Fibroblast of the conjunctiva (primary cell): ENCODE measurements around the gene RPL27A.
A peak's percentile ranks its signal among the peaks of the same experiment; 100 is the strongest.
"Not testable (repeated sequence)": the region's sequence is repeated elsewhere in the genome, so short reads cannot be mapped to it uniquely, and the experiment has no call there.

Source experiments
- DNase-seq: peaks from one replicate; pipeline ENCODE4 v3.0.0-alpha.2; 2010; ENCODE audit warnings: low read depth

The RPL27A gene

DNA sequence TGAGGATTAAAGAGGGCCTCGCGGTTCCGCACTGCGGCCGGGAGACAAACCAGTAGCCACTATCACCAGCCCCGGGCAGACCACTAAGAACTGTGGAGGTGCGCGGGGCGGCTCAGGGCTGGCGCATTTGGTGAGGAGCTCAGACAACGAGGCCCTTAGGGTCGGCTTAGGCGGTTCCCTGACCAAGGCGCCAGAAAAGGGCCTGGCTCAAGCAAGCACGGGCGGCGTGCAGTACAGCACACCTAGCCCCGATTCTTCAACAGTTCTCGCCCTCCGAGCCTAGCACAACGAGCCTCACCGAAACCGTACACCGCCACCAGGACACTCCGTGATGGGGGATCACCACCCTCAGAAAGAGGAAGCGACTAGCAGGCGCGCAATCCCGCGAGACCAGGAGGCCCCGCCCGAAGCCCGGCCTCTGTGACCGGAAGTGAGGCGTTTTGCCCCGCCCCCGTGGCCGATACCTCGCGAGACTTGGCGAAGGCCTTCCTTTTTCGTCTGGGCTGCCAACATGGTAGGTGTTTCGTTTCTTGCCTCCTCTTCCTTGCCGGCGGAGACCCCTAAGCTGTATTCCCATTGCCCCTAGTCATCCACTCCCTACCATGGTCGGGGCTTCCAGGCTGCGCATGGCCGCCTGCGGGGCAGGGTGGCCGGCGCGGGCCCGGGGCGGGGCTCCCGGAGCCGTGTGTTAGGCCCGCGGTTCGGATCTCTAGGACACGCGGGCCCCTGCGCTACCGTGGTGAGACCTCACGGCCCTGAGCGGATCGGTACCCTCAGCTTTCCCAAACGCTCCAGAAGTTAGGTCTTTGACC, at the start of gene RPL27A, which contains the start of gene TRIM66:
RPL27A (plus strand) TSS at position 490 of the 812 bp plus-strand sequence; CDS start at position 512, 22 bp downstream.
TRIM66 (minus strand) TSS at position 363 of the 812 bp plus-strand sequence. CDS start 10,391 bp downstream, outside the sequence.
- peak; percentile 93 for DNase-seq

DNA sequence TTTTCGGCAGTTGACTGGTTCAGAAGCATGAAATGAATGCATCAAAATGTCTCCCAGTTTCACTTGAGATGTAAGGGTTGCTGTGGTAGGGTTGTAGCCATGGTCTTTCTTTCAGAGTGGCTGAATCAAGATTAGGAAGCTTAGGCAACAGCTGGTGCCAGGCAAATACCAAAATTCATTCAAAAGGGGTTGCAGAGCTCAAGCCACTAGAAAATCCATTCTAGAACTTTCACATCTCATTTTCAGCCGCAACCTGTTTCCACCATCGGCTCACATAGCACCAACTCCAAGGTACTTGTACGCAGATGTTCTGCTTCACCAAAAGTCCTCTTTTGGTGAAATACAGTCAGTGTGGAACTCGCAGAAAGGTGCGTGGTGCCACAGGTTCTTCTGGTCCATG, 48.1 kb upstream of the RPL27A start:
- no peak for DNase-seq

DNA sequence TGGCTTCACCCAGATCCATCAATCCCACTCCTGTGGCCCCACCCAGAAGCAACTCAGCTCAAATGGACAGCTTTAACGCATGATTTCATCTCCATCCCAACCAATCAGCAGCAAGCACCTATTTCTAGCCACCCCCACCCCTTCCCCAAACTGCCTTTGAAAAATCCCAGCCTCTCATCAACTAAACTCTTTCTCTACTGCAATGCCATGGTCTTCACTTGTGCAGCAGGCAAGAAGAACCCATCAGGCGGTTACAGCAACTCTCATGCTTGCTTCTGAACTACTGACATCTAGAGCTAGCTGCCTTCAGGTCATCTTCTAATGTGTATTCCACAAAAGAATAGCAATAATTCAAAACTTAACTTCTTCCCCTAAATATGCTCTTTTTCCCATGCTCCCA, 46.5 kb upstream of the RPL27A start:
- DNase-seq: no peak

DNA sequence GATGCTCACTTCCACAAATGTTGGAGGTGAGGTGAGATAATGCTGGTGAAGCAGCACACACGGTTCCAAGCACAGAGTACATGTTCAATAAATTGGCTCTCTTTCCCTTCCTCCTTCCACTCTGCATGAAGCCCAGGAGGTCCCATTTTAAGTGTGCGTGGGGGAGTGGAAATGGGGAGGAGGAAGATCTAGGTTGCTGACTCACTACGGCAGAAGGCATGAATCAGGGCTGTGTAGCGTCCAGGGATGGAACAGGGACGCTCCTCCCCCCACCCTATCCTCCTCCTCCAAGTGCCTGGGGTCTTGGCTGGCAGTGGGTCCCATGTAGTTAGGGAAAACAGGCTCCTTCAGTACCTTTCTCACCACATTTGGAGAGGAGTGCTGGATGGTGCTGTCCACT, 44.3 kb upstream of the RPL27A start:
- DNase-seq: no peak

DNA sequence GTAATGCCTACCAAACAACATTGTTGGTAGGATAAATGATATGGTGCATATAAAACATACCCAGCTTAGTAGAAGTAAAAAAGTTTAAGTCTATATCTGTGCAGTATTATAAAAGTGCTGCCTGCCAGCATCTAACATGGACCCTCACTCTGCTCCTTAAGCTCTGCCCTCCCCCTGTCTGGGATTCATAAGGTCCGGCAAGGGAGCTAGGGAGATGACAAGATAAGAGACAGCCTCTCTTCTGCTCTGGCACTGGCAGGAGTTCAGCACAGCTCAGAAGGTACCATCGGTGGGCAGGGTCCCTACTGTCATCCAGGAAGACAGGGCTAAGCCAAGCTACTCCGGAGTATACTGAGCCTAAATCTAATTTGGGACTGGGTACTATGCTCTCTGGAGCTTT, 42.9 kb upstream of the RPL27A start:
- no peak for DNase-seq

DNA sequence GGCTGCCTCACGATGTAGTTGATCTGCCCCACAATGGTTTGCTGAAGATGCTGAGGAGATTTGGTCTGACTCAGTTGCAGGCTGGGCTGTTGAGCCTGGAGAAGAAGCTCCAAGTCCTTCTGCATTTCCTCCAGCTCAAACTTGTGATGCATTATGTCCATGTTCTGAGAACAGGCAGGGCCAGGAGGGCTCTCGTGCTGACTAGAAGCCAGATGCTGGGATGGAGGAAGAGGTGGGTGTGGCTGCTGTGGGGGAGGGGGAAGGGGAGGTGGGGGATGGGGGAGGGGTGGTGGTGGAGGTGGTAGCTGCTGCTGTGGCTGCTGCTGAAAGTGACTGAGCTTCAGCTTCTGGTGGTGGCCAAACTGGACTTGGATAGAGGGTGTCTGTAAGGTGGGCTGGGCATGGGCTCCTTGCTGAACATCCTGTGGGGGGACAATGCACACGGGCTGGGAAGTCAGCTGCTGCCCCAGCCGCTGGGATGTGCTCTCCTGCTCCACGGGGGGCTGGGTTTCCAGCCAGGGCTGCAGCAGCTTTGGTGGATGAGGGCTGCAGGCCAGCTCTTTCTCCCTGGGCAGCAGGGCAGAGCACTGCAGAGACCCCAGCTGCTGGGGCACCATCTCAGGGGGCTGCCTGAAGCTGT, 42.2 kb upstream of the RPL27A start:
- DNase-seq: no peak

DNA sequence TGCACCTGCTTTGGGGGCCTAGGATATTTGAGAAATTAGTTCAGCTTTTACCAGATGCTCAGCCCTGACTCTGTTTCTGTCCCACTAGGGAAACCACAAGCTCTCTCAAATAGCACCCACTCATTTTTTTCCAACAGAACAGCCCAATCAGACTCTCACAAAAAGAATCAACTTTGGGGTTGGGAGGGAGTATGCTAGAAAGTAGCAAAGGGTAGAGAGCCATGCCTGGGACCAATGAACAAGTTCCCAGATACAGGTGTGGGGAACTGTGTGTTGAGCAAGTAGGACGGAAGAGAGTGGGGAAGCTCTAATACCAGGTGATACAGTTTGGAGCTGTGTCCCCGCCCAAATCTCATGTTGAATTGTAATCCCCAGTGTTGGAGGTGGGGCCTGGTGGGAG, 41.3 kb upstream of the RPL27A start:
- no peak for DNase-seq

DNA sequence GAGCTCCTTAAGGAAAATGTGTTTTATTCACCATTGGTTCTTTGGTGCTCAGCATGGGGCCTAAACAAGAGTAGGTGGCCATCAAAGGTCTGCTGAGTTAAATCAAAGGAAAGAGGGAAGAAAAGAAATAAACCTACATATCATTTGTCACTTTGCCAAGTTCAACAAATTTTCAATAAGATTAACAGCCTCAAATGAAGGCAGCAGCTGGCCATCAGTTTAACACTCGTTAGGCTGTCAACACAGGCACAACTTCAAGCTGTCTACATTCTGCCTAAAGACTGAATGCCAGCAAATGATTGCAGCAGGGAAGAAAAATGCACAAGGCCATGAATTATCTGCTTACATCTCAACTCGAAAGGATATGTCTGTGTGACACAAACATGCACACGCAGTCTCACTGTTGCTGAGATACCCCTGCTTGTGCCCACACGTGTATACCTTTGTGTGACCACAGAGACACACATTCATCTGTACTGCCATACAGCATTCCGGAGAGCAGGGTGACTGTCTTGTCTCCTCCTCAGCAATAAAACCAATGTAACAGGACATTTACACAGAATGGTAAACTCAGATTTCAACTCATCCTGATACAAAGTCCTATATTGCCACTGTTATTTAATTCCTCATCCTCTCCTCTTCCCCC, 40.3 kb upstream of the RPL27A start:
- no peak for DNase-seq

DNA sequence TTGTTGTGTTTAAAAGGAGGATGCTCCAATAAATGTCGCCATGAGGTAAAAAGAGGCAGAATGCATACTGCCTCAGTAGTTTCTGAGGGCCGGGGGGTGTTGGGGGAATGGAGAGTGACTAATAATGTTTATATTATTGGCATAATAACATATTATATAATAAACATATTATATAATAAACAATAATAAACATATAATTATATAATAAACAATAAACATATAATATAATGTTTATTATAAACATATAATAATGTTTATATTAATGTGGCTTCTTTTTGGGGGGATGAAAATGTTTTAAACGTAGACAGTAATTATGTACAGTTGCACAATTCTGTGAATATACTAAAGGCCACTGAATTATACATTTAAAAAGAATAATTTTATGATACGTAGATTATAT, 35.7 kb upstream of the RPL27A start:
- DNase-seq: no peak

DNA sequence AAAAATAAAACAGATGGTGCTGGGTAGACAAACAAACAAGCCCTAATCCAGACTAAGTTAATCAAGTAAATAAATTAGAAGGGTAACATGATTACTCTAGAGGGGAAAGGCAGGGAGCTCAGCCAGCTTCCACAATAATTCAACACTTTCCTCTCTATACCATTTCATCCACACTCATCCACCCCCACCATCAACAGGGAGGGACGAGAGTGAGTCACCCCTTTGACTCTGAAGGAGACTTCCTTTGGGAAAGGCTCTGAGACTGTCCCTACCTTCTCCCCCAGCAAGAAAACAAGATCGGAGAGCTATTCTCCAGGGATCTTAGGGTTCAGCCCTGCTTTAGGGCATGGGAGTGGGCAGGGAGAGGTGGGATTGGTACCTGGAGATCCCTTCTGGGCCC, 33.2 kb upstream of the RPL27A start:
- no peak for DNase-seq

DNA sequence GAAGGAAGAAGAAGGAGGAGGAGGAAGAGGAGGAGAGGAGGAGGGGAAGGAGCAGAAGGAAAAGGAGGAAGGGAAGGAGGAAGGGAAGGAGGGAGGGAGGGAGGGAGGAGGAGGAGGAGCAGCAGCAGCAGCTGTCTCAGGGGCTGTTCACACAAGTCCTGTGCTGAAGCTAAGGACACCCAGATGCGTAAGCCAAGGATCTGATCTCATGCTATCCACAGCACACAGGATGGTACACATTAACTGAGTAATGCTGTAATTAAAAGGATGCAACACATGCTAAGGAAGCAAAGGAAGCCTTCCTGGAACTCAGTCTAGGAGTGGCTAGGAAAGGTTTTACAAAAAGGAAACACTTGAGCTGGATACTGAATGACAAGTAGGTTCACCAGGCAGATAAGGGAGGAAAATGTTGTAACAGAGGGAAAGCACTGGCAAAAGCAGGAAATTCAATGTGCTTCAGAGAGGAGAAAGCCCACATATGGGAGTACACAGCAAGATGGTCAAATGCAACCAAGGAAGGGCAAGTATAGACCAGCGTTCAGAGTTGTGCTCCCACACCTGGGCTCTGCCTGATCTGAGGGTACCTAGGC, 32.1 kb upstream of the RPL27A start:
- no peak for DNase-seq

DNA sequence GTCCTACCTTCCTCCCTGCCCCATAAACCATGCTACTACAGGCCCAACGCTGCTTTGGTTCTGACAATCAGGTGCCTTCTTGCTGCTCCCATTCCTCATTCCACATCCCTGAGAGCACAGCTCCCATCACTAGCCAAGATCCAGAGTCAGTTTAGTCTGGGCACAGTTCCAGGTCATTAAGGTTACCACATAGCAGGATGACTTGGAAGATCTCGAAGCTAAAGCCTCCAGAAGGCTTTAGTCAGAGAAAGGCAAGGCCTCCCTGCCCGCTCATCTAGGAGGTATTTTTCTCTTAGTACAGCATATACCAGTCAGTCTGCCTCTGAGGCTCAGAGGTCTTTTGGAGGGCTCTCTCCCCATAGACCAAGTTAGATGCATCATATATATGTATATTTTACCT, 30.5 kb upstream of the RPL27A start:
- DNase-seq: peak; percentile 60

DNA sequence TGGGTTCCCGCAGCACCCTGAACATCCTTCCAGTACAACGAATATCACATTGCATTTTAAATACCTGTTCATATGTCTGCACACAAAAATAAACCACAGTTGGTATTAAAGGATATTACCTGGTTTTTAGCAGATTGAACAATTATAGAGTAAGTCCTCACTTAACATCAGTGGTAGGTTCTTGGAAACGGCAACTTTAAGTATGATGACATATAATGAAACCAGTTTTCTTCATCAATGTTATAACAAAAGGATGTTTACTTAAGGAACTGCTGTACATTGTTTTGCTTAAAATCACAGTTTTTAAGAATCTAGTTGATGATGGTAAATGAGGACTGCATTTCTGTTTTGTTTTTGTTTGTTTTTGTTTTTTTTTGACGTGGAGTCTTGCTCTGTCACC, 28.1 kb upstream of the RPL27A start:
- DNase-seq: no peak

DNA sequence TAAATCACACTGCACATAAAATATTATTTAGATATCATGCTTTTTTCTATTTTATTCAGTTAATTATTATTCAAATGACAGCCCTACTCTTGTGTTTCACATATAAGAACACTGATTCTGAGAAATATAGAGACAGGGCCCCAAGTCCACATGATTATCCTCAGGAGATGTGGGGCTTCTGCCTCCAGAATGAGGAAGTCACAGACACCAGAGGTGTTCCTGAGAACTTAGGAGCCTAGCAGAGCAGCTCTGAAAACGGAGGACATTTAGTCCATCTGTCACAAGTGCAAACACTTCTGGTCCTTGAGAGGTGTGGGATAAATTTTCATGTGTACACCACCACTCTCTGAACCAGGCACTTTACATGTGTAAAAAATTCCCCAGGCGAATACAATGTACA, 26.3 kb upstream of the RPL27A start:
- DNase-seq: no peak

DNA sequence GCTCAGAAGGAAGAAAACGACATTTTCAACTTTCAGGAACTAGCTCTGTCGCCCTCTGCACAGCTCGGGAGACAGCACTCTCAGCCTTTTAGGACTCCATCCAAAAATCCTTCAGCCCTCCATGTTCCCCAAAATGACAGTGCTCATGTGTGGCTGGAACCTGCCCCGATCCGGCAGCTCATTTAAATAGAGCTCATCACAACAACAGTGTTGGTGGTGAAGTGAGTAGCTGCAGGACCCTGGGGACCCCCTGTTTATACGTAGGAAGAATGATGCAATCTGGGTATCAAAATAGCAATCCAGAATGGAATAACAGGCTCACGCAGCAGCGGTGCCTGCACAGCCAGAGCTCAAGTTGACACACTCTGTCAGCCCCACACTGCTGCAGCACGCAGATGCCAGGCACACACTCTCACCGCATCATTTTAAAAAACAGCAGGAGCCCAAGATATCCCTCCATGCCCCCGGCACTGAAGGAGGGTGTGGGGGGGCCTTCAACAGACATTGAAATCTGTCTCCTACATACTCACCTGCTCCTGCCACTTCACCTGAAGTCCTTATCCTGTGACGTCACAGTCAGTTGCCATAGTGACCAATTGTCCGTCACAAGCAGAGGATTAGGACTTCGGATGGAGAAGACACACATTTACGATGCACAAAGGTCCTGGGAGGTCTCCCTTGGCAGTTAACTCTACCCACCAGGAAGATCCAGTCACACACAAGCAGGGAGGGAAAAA, 24.1 kb upstream of the RPL27A start:
- DNase-seq: peak; percentile 65

DNA sequence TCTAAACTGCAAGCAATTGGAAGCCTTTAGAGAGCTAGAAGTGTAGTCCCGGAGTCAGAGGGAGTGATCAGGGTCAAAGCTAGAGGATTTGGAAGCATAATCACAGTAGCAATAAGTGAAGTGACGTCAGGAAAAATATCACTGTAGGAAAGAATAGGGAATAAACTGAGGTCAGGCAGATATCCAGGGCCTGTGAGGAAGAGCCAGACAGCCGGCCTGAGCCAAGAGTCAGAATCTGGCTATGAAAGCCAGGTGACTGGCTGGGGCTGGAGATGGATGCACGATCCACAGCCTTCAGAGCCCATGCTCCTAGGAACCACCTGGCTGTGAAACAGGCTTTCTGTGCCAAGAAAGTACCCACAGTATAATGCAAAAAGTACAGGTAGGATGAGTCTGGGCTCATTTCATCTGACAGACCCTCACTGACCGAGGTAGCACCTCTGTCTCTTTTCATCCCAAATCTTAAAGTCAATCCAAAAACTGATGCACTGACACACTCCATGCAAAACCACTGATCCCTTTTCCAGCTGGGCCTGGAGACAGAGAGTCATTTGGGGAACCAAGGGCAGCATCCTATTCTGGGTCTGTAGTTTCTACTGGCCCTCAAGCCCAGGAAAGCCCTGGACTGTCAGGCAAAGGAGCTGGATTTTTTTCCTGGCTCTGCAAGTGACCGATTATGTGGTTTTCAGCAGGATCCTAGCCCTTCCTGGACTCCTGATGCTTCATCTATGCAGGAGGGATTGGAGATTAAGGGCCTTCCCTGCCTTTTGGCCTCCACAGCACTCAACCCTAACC, 21.4 kb upstream of the RPL27A start:
- DNase-seq: no peak

DNA sequence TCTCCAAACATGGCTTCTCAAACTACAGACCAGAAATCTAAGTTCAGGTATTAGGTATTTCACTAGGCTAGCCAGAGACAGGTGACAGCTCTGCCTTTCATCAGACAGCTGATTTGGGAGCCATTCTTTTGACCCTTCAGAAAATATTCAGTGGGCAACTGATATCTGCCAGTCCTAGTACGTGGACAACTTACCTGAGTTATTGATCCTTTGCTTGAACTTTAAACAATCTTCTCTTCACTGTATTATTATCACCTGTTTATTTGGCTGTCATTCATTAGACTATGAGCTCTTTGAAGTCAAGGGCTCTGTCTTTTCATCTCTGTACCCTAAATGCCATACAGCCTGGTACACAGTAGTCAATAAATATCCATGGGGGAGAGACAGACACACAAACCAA, 17.4 kb upstream of the RPL27A start:
- DNase-seq: no peak

DNA sequence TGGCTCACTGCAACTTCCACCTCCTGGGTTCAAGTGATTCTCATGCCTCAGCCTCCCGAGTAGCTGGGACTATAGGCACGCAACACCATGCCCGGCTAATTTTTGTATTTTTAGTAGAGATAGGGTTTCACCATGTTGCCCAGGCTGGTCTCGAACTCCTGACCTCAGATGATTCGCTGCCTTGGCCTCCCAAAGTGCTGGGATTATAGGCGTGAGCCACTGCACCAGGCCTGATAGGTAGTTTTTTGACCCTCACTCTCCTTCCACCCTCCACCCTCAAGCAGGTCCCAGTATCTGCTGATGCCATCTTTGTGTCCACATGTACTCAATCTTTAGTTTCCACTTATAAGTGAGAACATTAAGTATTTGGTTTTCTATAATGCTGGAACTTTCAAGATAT, 12.5 kb upstream of the RPL27A start:
- not testable (repeated sequence) for DNase-seq

DNA sequence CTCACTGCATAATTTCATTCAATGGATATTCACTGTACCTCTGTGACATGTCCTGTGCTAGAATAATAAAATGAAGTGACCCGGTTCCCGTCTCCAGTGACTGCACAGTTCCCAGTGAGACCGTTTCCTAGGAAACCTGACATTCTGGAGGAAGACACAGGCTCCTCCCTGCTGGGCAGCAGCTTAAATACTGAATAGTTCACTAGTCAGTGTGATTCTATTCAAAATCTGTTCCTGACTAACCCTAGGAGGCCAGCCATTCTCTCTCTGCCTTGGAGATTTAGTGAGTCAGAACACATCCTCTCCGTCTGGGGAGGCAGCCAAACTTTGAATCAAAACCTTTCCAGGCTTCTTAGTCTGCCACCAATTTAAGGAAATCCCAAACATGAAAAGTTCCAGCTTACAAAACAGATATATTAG, 11.4 kb upstream of the RPL27A start:
- peak; percentile 95 for DNase-seq

DNA sequence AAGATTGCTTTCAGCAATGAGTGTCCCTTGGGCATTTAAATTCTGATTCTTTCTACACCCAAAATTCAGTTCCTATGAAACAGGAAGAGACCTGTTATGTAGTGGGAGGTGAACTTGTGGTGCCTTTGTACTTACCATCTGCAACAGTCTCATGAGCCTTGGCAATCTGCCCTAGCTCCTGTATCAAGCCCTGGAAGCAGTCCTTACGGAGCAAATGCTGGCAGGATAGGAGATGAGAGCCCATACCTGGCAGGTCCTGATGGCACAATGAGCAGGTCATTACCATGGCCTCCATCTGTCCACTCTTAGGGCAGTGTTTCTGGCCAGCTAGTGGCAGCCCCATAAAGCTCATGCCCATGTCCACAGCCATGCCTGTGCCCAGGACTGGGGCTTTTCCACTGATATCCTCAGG, 10.9 kb upstream of the RPL27A start:
- peak; percentile 79 for DNase-seq

DNA sequence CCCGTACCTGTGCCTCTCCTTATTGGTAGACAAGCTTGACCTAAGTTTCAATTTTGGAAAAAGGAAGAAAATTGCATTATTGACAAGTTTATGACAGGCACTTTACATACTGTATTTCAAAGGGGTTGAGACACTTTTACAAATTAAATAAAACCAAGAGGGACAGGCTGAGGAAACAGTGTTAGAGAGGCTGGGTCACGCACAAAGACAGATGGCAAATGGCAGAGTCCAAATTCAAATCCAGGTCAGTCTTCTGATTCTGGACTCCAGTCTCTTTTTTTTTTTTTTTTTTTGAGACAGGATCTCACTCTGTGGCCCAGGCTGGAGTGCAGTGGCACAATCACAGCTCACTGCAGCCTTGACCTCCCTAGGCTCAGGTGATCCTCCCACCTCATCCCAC, 10.2 kb upstream of the RPL27A start:
- no peak for DNase-seq
